Hepatocyte (in vitro differentiated cells): ENCODE results near the gene SYCE3. TPM values are rescaled to one million over a fixed set of nuclear protein-coding genes. Genes with fewer than 3 reads are reported as not detected.

Source experiments
- DNase-seq: peaks from one replicate; pipeline ENCODE4 v3.0.0-alpha.2; 2016; ENCODE audit warnings: low spot score
- H2AFZ ChIP-seq: fragments of 200-600 bp; sonication (generic); 2 replicates; pipeline ENCODE4 v1.6.0; 2016; ENCODE audit warnings: antibody characterized with exemption, mild to moderate bottlenecking
- H3K27ac ChIP-seq: fragments of 200-600 bp; sonication (generic); 2 replicates; pipeline ENCODE4 v1.5.1; 2016; ENCODE audit warnings: mild to moderate bottlenecking
- H3K27me3 ChIP-seq: fragments of 200-600 bp; sonication (generic); 2 replicates; pipeline ENCODE4 v1.6.1; 2016
- H3K36me3 ChIP-seq: fragments of 200-600 bp; sonication (generic); replicated peaks from 2 replicates; pipeline ENCODE4 v1.5.1; 2016; ENCODE audit warnings: low read depth; ENCODE audit not compliant: insufficient read depth
- H3K4me1 ChIP-seq: fragments of 200-600 bp; sonication (generic); 2 replicates; pipeline ENCODE4 v1.5.1; 2016; ENCODE audit warnings: mild to moderate bottlenecking, moderate library complexity; ENCODE audit not compliant: insufficient read depth
- H3K4me2 ChIP-seq: fragments of 200-600 bp; sonication (generic); 2 replicates; pipeline ENCODE4 v1.6.0; 2016
- H3K4me3 ChIP-seq: fragments of 200-600 bp; sonication (generic); 2 replicates; pipeline ENCODE4 v1.5.1; 2016; ENCODE audit warnings: mild to moderate bottlenecking
- H3K79me2 ChIP-seq: fragments of 200-600 bp; sonication (generic); 2 replicates; pipeline ENCODE4 v1.6.0; 2017; ENCODE audit warnings: mild to moderate bottlenecking
- H3K9me2 ChIP-seq: fragments of 200-600 bp; sonication (generic); replicated peaks from 2 replicates; pipeline ENCODE4 v1.6.0; 2017; ENCODE audit warnings: mild to moderate bottlenecking; ENCODE audit not compliant: insufficient read depth
- H3K9me3 ChIP-seq: fragments of 200-600 bp; sonication (generic); 2 replicates; pipeline ENCODE4 v1.5.1; 2016; ENCODE audit warnings: low read depth, mild to moderate bottlenecking
- H4K20me1 ChIP-seq: fragments of 200-600 bp; sonication (generic); 2 replicates; pipeline ENCODE4 v1.6.0; 2016; ENCODE audit warnings: mild to moderate bottlenecking; ENCODE audit not compliant: insufficient read depth, poor library complexity, severe bottlenecking
- CTCF ChIP-seq: fragments of 200-600 bp; sonication (generic); IDR thresholded peaks from 2 replicates; pipeline ENCODE4 v1.5.1; 2016; ENCODE audit warnings: antibody characterized with exemption, mild to moderate bottlenecking; ENCODE audit not compliant: poor library complexity
- EZH2 ChIP-seq: fragments of 200-600 bp; sonication (generic); IDR thresholded peaks from 2 replicates; pipeline ENCODE4 v1.6.1; 2016; ENCODE audit warnings: antibody characterized with exemption, mild to moderate bottlenecking, borderline replicate concordance
- EZH2phosphoT487 ChIP-seq: fragments of 200-600 bp; sonication (generic); IDR thresholded peaks from one replicate; pipeline ENCODE4 v1.6.1; 2018; ENCODE audit warnings: antibody characterized with exemption, mild to moderate bottlenecking, low read depth, moderate library complexity; ENCODE audit not compliant: unreplicated experiment, severe bottlenecking
- WGBS: methylation state at CpG from one replicate; pipeline ENCODE4 v1.1.6; 2016; ENCODE audit warnings: low lambda C conversion rate; ENCODE audit errors: missing lambda C conversion rate; 5-methylcytosine and 5-hydroxymethylcytosine counted together
- polyA plus RNA-seq: library from polyadenylated mRNA; unstranded; fragments of >200 nt; fragmentation: Nextera tagmentation; extraction: Ambion mirVana; gene quantifications from 2 replicates; pipeline ENCODE4 v1.2.1, GENCODE V29; 2016
- total RNA-seq: library from RNA; depleted of rRNA; stranded (reverse); fragments of >200 nt; gene quantifications from 2 replicates; pipeline ENCODE4 v1.2.3, GENCODE V29; 2014

Gene SYCE3
- total and polyA plus RNA-seq, 2 experiments from 2014 or later: 1.4 TPM; not detected in 1

GRCh38 chr22:50571264-50572175, 8.8 kb upstream of the SYCE3 start:
- WGBS: 92% methylated on average over 26 of the region's 26 CpGs
- H3K9me3 ChIP-seq: no peaks in the 10 kb centered on the region
- H3K4me3 ChIP-seq: no peak overlapping the region
- no peak for TF ChIP-seq EZH2
- no peak for TF ChIP-seq EZH2phosphoT487
- TF ChIP-seq CTCF: no peak
- H3K36me3 ChIP-seq: no peaks in the 10 kb centered on the region
- no peaks in the 10 kb centered on the region for H3K79me2 ChIP-seq
- H3K4me1 ChIP-seq: no peaks in the 10 kb centered on the region
- no peak for DNase-seq
- no peak overlapping the region for H3K27ac ChIP-seq
- no peak overlapping the region for H3K4me2 ChIP-seq
- peaks cover 3% of the 10 kb centered on the region for H4K20me1 ChIP-seq
- no peak overlapping the region for H2AFZ ChIP-seq
- no peaks in the 10 kb centered on the region for H3K27me3 ChIP-seq
- H3K9me2 ChIP-seq: no peaks in the 10 kb centered on the region

- no peaks in the 10 kb centered on the region for H3K79me2 ChIP-seq
- H3K27me3 ChIP-seq: no peaks in the 10 kb centered on the region
- no peak overlapping the region for H3K27ac ChIP-seq
- H3K4me1 ChIP-seq: no peaks in the 10 kb centered on the region
- H3K9me2 ChIP-seq: no peaks in the 10 kb centered on the region
- no peaks in the 10 kb centered on the region for H3K9me3 ChIP-seq
- H3K4me3 ChIP-seq: no peak overlapping the region
- DNase-seq: no peak
- no peak for TF ChIP-seq CTCF
- TF ChIP-seq EZH2phosphoT487: no peak
- no peak for TF ChIP-seq EZH2
- H2AFZ ChIP-seq: no peak overlapping the region
- no peaks in the 10 kb centered on the region for H3K36me3 ChIP-seq
- H3K4me2 ChIP-seq: no peak overlapping the region
- over 99% methylated on average over 12 of the region's 12 CpGs for WGBS
- H4K20me1 ChIP-seq: peaks cover under 1% of the 10 kb centered on the region
These were observed 8.1 kb upstream of the SYCE3 start for GRCh38 chr22:50570861-50571260.

- TF ChIP-seq EZH2 (no peak), CTCF (no peak), EZH2phosphoT487 (no peak)
- no peak for DNase-seq
- H3K27ac ChIP-seq: no peak overlapping the region
These were observed 7.3 kb upstream of the SYCE3 start for GRCh38 chr22:50569896-50570535.

More at GRCh38 chr22:50569896-50570535, 7.3 kb upstream of the SYCE3 start:
- Histone ChIP-seq H3K27me3 (no peaks in the 10 kb centered on the region), H2AFZ (no peak overlapping the region), H3K4me2 (no peak overlapping the region), H3K9me2 (no peaks in the 10 kb centered on the region), H3K79me2 (no peaks in the 10 kb centered on the region), H3K9me3 (no peaks in the 10 kb centered on the region), H4K20me1 (no peaks in the 10 kb centered on the region), H3K4me1 (no peaks in the 10 kb centered on the region), H3K4me3 (no peak overlapping the region), H3K36me3 (no peaks in the 10 kb centered on the region)
- WGBS: 97% methylated on average over 13 of the region's 13 CpGs
